Measurements from ENCODE around the gene KRT7. TPM values are rescaled to one million over a fixed set of nuclear protein-coding genes. Genes with fewer than 3 reads are reported as not detected.

KRT7 gene
- total RNA-seq, 1 donor from 2014 or later = 1,355 TPM

- H3K36me3 ChIP-seq (ENCODE audit: control insufficient read depth, insufficient read depth, low read length) = no peaks in the 10 kb centered on the region
- no peak for TF ChIP-seq CTCF (IDR thresholded peaks at IDR 0.05; ENCODE audit: insufficient read depth, low read length, poor library complexity, severe bottlenecking)
- H3K4me3 ChIP-seq (ENCODE audit: low read depth, low read length) = no peak overlapping the region
- H3K27me3 ChIP-seq (ENCODE audit: control insufficient read depth, insufficient read depth, low read length) = no peaks in the 10 kb centered on the region
- no peak for DNase-seq (ENCODE audit: low read depth)
These were observed 9.5 kb upstream of the KRT7 start for GRCh38 chr12:52223406-52224039.

GRCh38 chr12:52224151-52224550 lies 8.9 kb upstream of the KRT7 start:
- Histone ChIP-seq H3K27me3 (ENCODE audit: control insufficient read depth, insufficient read depth, low read length) (no peaks in the 10 kb centered on the region), H3K36me3 (ENCODE audit: control insufficient read depth, insufficient read depth, low read length) (no peaks in the 10 kb centered on the region), H3K4me3 (ENCODE audit: low read depth, low read length) (no peak overlapping the region)
- no peak for TF ChIP-seq CTCF (IDR thresholded peaks at IDR 0.05; ENCODE audit: insufficient read depth, low read length, poor library complexity, severe bottlenecking)
- DNase-seq (ENCODE audit: low read depth) = no peak

DNA sequence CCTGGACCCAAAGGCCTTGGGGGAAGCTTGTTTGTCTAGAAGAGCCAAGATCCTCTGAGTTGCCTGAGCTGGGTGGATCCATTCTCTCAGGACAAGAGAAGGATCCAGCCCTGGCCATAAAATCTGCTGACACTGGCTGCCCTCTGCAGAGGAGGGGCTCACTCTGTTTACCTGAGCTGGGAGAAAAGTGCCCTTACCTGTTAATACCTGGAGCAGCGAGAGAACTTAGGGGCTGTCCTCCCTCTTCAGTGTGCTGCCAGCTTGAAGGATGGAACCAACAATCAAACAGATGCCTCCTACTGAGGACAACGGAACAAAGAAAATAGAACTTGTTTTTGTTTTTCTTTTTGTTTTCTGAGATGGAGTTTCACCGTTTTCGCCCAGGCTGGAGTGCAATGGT lies 7.3 kb upstream of the KRT7 start:
- no peak for TF ChIP-seq CTCF (IDR thresholded peaks at IDR 0.05; ENCODE audit: insufficient read depth, low read length, poor library complexity, severe bottlenecking)
- no peaks in the 10 kb centered on the region for H3K36me3 ChIP-seq (ENCODE audit: control insufficient read depth, insufficient read depth, low read length)
- DNase-seq (ENCODE audit: low read depth) = no peak
- no peaks in the 10 kb centered on the region for H3K27me3 ChIP-seq (ENCODE audit: control insufficient read depth, insufficient read depth, low read length)
- H3K4me3 ChIP-seq (ENCODE audit: low read depth, low read length) = no peak overlapping the region

GRCh38 chr12:52226446-52226845 lies 6.6 kb upstream of the KRT7 start:
- Histone ChIP-seq H3K27me3 (ENCODE audit: control insufficient read depth, insufficient read depth, low read length) (no peaks in the 10 kb centered on the region), H3K36me3 (ENCODE audit: control insufficient read depth, insufficient read depth, low read length) (no peaks in the 10 kb centered on the region)
- no peak for TF ChIP-seq CTCF (IDR thresholded peaks at IDR 0.05; ENCODE audit: insufficient read depth, low read length, poor library complexity, severe bottlenecking)

GRCh38 chr12:52227606-52228166 lies 5.4 kb upstream of the KRT7 start:
- TF ChIP-seq CTCF (IDR thresholded peaks at IDR 0.05; ENCODE audit: insufficient read depth, low read length, poor library complexity, severe bottlenecking) = no peak
- DNase-seq (ENCODE audit: low read depth) = no peak
- Histone ChIP-seq H3K27me3 (ENCODE audit: control insufficient read depth, insufficient read depth, low read length) (peaks cover 5% of the 10 kb centered on the region), H3K4me3 (ENCODE audit: low read depth, low read length) (no peak overlapping the region), H3K36me3 (ENCODE audit: control insufficient read depth, insufficient read depth, low read length) (no peaks in the 10 kb centered on the region)

More at GRCh38 chr12:52226446-52226845, 6.6 kb upstream of the KRT7 start:
- H3K4me3 ChIP-seq (ENCODE audit: low read depth, low read length) = no peak overlapping the region
- no peak for DNase-seq (ENCODE audit: low read depth)

GRCh38 chr12:52228366-52228765 lies 4.7 kb upstream of the KRT7 start:
- DNase-seq (ENCODE audit: low read depth) = no peak
- no peak for TF ChIP-seq CTCF (IDR thresholded peaks at IDR 0.05; ENCODE audit: insufficient read depth, low read length, poor library complexity, severe bottlenecking)
- Histone ChIP-seq H3K36me3 (ENCODE audit: control insufficient read depth, insufficient read depth, low read length) (no peaks in the 10 kb centered on the region), H3K4me3 (ENCODE audit: low read depth, low read length) (no peak overlapping the region), H3K27me3 (ENCODE audit: control insufficient read depth, insufficient read depth, low read length) (peaks cover 11% of the 10 kb centered on the region)

Measured in kidney epithelial cell (primary cell).